ENCODE results near the gene MED12L.

- TF ChIP-seq, protein P1, sequence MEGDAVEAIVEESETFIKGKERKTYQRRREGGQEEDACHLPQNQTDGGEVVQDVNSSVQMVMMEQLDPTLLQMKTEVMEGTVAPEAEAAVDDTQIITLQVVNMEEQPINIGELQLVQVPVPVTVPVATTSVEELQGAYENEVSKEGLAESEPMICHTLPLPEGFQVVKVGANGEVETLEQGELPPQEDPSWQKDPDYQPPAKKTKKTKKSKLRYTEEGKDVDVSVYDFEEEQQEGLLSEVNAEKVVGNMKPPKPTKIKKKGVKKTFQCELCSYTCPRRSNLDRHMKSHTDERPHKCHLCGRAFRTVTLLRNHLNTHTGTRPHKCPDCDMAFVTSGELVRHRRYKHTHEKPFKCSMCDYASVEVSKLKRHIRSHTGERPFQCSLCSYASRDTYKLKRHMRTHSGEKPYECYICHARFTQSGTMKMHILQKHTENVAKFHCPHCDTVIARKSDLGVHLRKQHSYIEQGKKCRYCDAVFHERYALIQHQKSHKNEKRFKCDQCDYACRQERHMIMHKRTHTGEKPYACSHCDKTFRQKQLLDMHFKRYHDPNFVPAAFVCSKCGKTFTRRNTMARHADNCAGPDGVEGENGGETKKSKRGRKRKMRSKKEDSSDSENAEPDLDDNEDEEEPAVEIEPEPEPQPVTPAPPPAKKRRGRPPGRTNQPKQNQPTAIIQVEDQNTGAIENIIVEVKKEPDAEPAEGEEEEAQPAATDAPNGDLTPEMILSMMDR (IDR thresholded peaks at IDR 0.05; ENCODE audit: low read length): no peak
- no peak for TF ChIP-seq EZH2 (IDR thresholded peaks at IDR 0.05; ENCODE audit: borderline replicate concordance, low read length)
These were observed 179.1 kb downstream of the MED12L start for GRCh38 chr3:151264605-151265004.
